H1 (cell line): Measurements from ENCODE around the gene IQSEC3. TPM values are rescaled to one million over a fixed set of nuclear protein-coding genes. Genes with fewer than 3 reads are reported as not detected.
A peak's percentile ranks its signal among the peaks of the same experiment; 100 is the strongest.

Experiments used
- CTCF ChIA-PET: fragments of 300-600 bp; sonication (Branson Sonifier 250); formaldehyde crosslinking; loops from one replicate; lab custom pipeline; 2021; ENCODE audit not compliant: partially characterized antibody; lab: Charles Lee
- POLR2A ChIA-PET: fragments of 300-600 bp; sonication (Branson Sonifier 250); formaldehyde crosslinking; loops from one replicate; lab custom pipeline; 2021; ENCODE audit warnings: inconsistent platforms; ENCODE audit not compliant: partially characterized antibody; lab: Charles Lee
- DNase-seq, 2 experiments: peaks; one replicate each; pipeline versions ENCODE4 v3.0.0 to v3.0.0-alpha.2; 2010 to 2022; ENCODE audit warnings: low spot score in 2 of 2, low read depth in 1 of 2, mixed read lengths in 1 of 2
- FAIRE-seq: peaks from 2 replicates; lab custom pipeline; 2011; peaks lifted over from hg19 to GRCh38; lab: Jason Lieb, UNC
- H2AFZ ChIP-seq: 2 replicates; pipeline ENCODE4 v1.8.1; 2012; ENCODE audit warnings: low read length, inconsistent platforms
- H2AK5ac ChIP-seq: 2 replicates; pipeline ENCODE4 v1.6.1; 2013; ENCODE audit warnings: low read depth, low read length
- H2BK120ac ChIP-seq: replicated peaks from 2 replicates; pipeline ENCODE3; 2013; ENCODE audit warnings: low read depth, low read length, inconsistent platforms
- H2BK12ac ChIP-seq: 2 replicates; pipeline ENCODE4 v1.6.1; 2013; ENCODE audit warnings: low read depth, low read length
- H2BK15ac ChIP-seq: 2 replicates; pipeline ENCODE4 v1.6.1; 2013; ENCODE audit warnings: low read length
- H2BK20ac ChIP-seq: 2 replicates; pipeline ENCODE4 v1.6.1; 2013; ENCODE audit warnings: low read length
- H2BK5ac ChIP-seq: 2 replicates; pipeline ENCODE4 v1.6.1; 2013; ENCODE audit warnings: low read depth, low read length
- H3K14ac ChIP-seq: 2 replicates; pipeline ENCODE4 v1.6.1; 2013; ENCODE audit warnings: inconsistent platforms; ENCODE audit not compliant: insufficient read length
- H3K18ac ChIP-seq: 2 replicates; pipeline ENCODE4 v1.6.1; 2013; ENCODE audit warnings: low read length; ENCODE audit errors: extremely low read depth
- H3K23ac ChIP-seq: 2 replicates; pipeline ENCODE4 v1.6.1; 2013; ENCODE audit warnings: inconsistent platforms; ENCODE audit not compliant: insufficient read length
- H3K23me2 ChIP-seq: 2 replicates; pipeline ENCODE4 v1.6.1; 2013; ENCODE audit warnings: low read depth, low read length
- H3K27ac ChIP-seq: 2 replicates; pipeline ENCODE4 v1.6.1; 2011; ENCODE audit warnings: low read depth, low read length, inconsistent platforms
- H3K27me3 ChIP-seq, 4 experiments: replicated peaks in 1 of 4; 1 replicate in 1 of 4; 2 replicates in 3 of 4; pipeline versions ENCODE4 v1.6.1 to v1.8.1; 2011 to 2013; ENCODE audit warnings: low read length in 3 of 4, mild to moderate bottlenecking in 3 of 4, inconsistent platforms in 2 of 4, mixed read lengths in 2 of 4, moderate library complexity in 1 of 4; ENCODE audit not compliant: control insufficient read depth in 3 of 4, insufficient read depth in 3 of 4; ENCODE audit errors: extremely low read depth in 1 of 4
- H3K36me3 ChIP-seq, 4 experiments: 2 replicates each; pipeline versions ENCODE4 v1.6.1 to v1.8.1; 2011 to 2013; ENCODE audit warnings: mild to moderate bottlenecking in 4 of 4, low read length in 3 of 4, moderate library complexity in 2 of 4, control low read depth in 1 of 4, inconsistent platforms in 1 of 4; ENCODE audit not compliant: insufficient read depth in 4 of 4, control insufficient read depth in 2 of 4
- H3K4ac ChIP-seq: replicated peaks from 2 replicates; pipeline ENCODE3; 2013; ENCODE audit warnings: low read length, low read depth, mixed read lengths, inconsistent platforms; ENCODE audit not compliant: insufficient read length
- H3K4me1 ChIP-seq, 4 experiments: replicated peaks in 1 of 4; 1 replicate in 1 of 4; 2 replicates in 3 of 4; pipeline versions ENCODE4 v1.6.1 to v1.8.1; 2011 to 2013; ENCODE audit warnings: low read length in 3 of 4, inconsistent platforms in 2 of 4, mixed read lengths in 1 of 4; ENCODE audit not compliant: insufficient read depth in 4 of 4, control insufficient read depth in 3 of 4
- H3K4me2 ChIP-seq, 2 experiments: 2 replicates each; pipeline versions ENCODE4 v1.6.1 to v1.8.1; 2011 to 2013; ENCODE audit warnings: low read depth in 2 of 2, low read length in 2 of 2, control low read depth in 1 of 2, inconsistent platforms in 1 of 2, mild to moderate bottlenecking in 1 of 2; ENCODE audit not compliant: insufficient read depth in 1 of 2
- H3K4me3 ChIP-seq, 4 experiments: fragments of 200-600, 300-600 bp in 1 of 4; sonication (generic), shearing (Covaris generic), sonication (Bioruptor Twin) in 1 of 4; 2 replicates each; pipeline versions ENCODE4 v1.5.1 to v1.8.1; 2011 to 2016; ENCODE audit warnings: low read length in 4 of 4, low read depth in 3 of 4, control low read depth in 2 of 4, inconsistent platforms in 2 of 4, mild to moderate bottlenecking in 2 of 4, mixed read lengths in 1 of 4, moderate library complexity in 1 of 4; ENCODE audit not compliant: insufficient read depth in 2 of 4; ENCODE audit errors: extremely low read depth in 1 of 4
- H3K56ac ChIP-seq: replicated peaks from 2 replicates; pipeline ENCODE3; 2013; ENCODE audit warnings: low read depth, mild to moderate bottlenecking, mixed read lengths, low read length, inconsistent platforms; ENCODE audit not compliant: insufficient read length
- H3K79me1 ChIP-seq: 2 replicates; pipeline ENCODE4 v1.6.1; 2013; ENCODE audit warnings: low read depth, low read length, control low read depth
- H3K79me2 ChIP-seq, 2 experiments: 2 replicates each; pipeline versions ENCODE4 v1.6.1 to v1.8.1; 2012 to 2013; ENCODE audit warnings: low read length in 2 of 2, mild to moderate bottlenecking in 2 of 2, inconsistent platforms in 1 of 2; ENCODE audit not compliant: insufficient read depth in 2 of 2, control insufficient read depth in 1 of 2
- H3K9ac ChIP-seq, 4 experiments: replicated peaks in 1 of 4; 1 replicate in 1 of 4; 2 replicates in 3 of 4; pipeline versions ENCODE4 v1.6.1 to v1.8.1; 2011 to 2013; ENCODE audit warnings: low read depth in 3 of 4, low read length in 3 of 4, control low read depth in 2 of 4, mild to moderate bottlenecking in 2 of 4, moderate library complexity in 2 of 4, inconsistent platforms in 1 of 4; ENCODE audit errors: extremely low read depth in 1 of 4
- H3K9me3 ChIP-seq, 2 experiments: 2 replicates each; pipeline versions ENCODE4 v1.6.1 to v1.8.1; 2012 to 2013; ENCODE audit warnings: mild to moderate bottlenecking in 2 of 2, moderate library complexity in 2 of 2, control low read depth in 1 of 2, inconsistent platforms in 1 of 2, low read depth in 1 of 2, low read length in 1 of 2, mixed read lengths in 1 of 2; ENCODE audit not compliant: insufficient read depth in 2 of 2
- H4K20me1 ChIP-seq, 2 experiments: replicated peaks in 1 of 2; 2 replicates each; pipeline versions ENCODE3 to v1.8.1; 2011 to 2013; ENCODE audit warnings: inconsistent platforms in 2 of 2, low read length in 2 of 2, mild to moderate bottlenecking in 1 of 2; ENCODE audit not compliant: insufficient read depth in 2 of 2, control insufficient read depth in 1 of 2
- H4K5ac ChIP-seq: 2 replicates; pipeline ENCODE4 v1.6.1; 2013; ENCODE audit warnings: low read length, low read depth, mixed read lengths, inconsistent platforms; ENCODE audit not compliant: insufficient read length
- H4K8ac ChIP-seq: 2 replicates; pipeline ENCODE4 v1.8.0; 2013; ENCODE audit warnings: mild to moderate bottlenecking, moderate library complexity, low read length, inconsistent platforms; ENCODE audit not compliant: insufficient read depth; ENCODE audit errors: extremely low read depth
- H4K91ac ChIP-seq: replicated peaks from 2 replicates; pipeline ENCODE3; 2013; ENCODE audit warnings: low read length, mixed read lengths, inconsistent platforms; ENCODE audit not compliant: insufficient read length
- ASH2L ChIP-seq: fragments of 200-600, 300-600 bp; sonication (generic); IDR thresholded peaks from one replicate; pipeline ENCODE4 v1.7.1; 2017; ENCODE audit warnings: low read length
- BACH1 ChIP-seq: IDR thresholded peaks from 2 replicates; pipeline ENCODE4 v1.6.1; 2012; ENCODE audit warnings: low read length, improper control_type of control experiment
- GTF2F1 ChIP-seq: IDR thresholded peaks from 2 replicates; pipeline ENCODE4 v1.6.1; 2012; ENCODE audit warnings: low read depth, low read length, improper control_type of control experiment, borderline replicate concordance
- JUN ChIP-seq: IDR thresholded peaks from 2 replicates; pipeline ENCODE4 v1.6.1; 2011; ENCODE audit warnings: low read depth, mild to moderate bottlenecking, improper control_type of control experiment, low read length
- JUND ChIP-seq: IDR thresholded peaks from 2 replicates; pipeline ENCODE4 v1.6.1; 2011; ENCODE audit warnings: mild to moderate bottlenecking, improper control_type of control experiment, low read length
- POU5F1 ChIP-seq: IDR thresholded peaks from 2 replicates; pipeline ENCODE4 v1.6.1; 2011; ENCODE audit warnings: low read depth, mild to moderate bottlenecking, low read length, moderate library complexity
- SIN3A ChIP-seq, 2 experiments: IDR thresholded peaks in 1 of 2; conservative IDR thresholded peaks in 1 of 2; 2 replicates each; pipeline ENCODE4 v1.6.1; 2011 to 2012; ENCODE audit warnings: low read length in 2 of 2, improper control_type of control experiment in 1 of 2, low read depth in 1 of 2, mild to moderate bottlenecking in 1 of 2
- TAF1 ChIP-seq: IDR thresholded peaks from 2 replicates; pipeline ENCODE4 v1.6.1; 2011; ENCODE audit warnings: mild to moderate bottlenecking, low read depth, low read length
- USF2 ChIP-seq: IDR thresholded peaks from 2 replicates; pipeline ENCODE4 v1.6.1; 2011; ENCODE audit warnings: low read length, improper control_type of control experiment
- ZNF274 ChIP-seq: IDR thresholded peaks from 2 replicates; pipeline ENCODE4 v1.7.0; 2012; ENCODE audit warnings: low read length, borderline replicate concordance; ENCODE audit errors: extremely low read depth
- WGBS, 2 experiments: shearing (Covaris generic) in 1 of 2; methylation state at CpG; one replicate each; pipeline versions ENCODE4 v1.1.6 to v1.1.7; 2013 to 2015; ENCODE audit warnings: low lambda C conversion rate in 2 of 2, mixed read lengths in 2 of 2, inconsistent platforms in 1 of 2, low coverage in 1 of 2, missing lambda C conversion rate in 1 of 2; ENCODE audit not compliant: insufficient replicate concordance in 2 of 2, insufficient coverage in 1 of 2, insufficient read length in 1 of 2; ENCODE audit errors: extremely low coverage in 1 of 2, missing lambda C conversion rate in 1 of 2; 5-methylcytosine and 5-hydroxymethylcytosine counted together
- polyA plus RNA-seq, 7 experiments: library from polyadenylated mRNA; depleted of rRNA in 3 of 7; stranded (reverse) in 5 of 7; unstranded in 2 of 7; fragments of >200 nt in 5 of 7; fragments of 200-250 nt in 2 of 7; gene quantifications; 1 replicate in 5 of 7; 2 replicates in 1 of 7; 4 replicates in 1 of 7; pipeline versions ENCODE4 v1.2.1 to v1.2.3, GENCODE V29; 2011 to 2013; ENCODE audit warnings: missing spikeins in 2 of 7, mixed read lengths in 2 of 7
- total RNA-seq: library from RNA; stranded (reverse); fragmentation: NEBNext Ultra II Directional; extraction: Animal tissue kit (Norgen Biotek cat#: 25700); gene quantifications from 2 replicates; pipeline ENCODE4 v1.2.1, GENCODE V29; 2021

The IQSEC3 gene
- total and polyA plus RNA-seq, 2 of the 8 experiments (the other 6 are each of a cell fraction or from before 2014, with no cell fraction given): 1.2 to 3.1 TPM

DNA sequence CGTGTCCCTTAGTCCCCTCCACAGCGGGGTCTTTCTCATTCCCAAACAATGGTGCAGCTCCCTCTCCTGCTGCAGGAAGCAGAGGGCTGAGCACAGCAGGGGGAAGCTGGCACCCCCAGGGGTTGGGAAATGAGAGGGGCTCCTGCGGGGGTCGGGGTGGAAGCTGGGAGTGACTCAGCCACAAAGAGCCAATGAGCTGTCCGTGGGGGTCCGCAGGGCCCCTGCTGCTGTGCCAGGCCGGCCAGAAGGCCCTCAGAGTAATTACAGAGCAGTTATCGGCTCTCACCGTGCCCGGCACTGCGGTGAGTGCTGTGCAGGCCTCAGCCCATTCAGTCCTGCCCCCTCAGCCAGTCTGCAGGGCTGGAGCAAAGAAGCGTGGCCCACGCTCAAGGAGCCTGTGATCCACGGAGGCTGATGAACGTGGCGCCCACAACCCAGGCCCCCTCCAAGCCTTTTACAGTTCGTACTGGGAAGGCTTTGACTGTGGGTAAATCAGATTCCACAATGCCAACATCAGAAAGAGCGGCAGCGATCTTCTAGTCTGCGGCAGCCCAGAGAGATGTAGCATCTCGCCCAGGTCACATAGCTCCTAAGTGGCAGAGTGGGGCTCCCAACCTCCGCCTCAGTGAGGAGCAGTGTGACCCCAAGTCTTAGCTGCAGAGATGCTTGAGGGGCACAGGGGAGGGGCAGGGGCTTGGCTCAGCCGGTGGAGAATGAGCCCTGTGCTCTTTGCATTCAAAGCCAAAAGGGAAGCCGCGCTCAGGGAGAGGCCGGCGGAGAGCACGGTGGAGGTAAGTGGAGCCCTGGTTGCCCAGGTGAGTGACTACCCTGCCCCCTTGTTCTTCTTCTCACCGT, 104.0 kb downstream of the IQSEC3 start:
- Histone ChIP-seq H3K4me1 (peaks cover 3 to 28% (median 20%) of the 10 kb centered on the region in 4 experiments), H3K79me2 (no peaks in the 10 kb centered on the region), H2BK15ac (no peak overlapping the region), H3K56ac (no peak overlapping the region), H2BK5ac (no peak overlapping the region; the same call in 1 of the 2 replicates), H4K5ac (no peak overlapping the region), H4K8ac (no peak overlapping the region; the same call in 1 of the 2 replicates), H3K23ac (no peak overlapping the region), H3K18ac (0 out of 2 replicates have a peak overlapping the region, but pooled peaks have one; percentile 19), H3K79me1 (no peaks in the 10 kb centered on the region), H3K9me3 (no peaks in the 10 kb centered on the region), H3K14ac (no peak overlapping the region)
- POLR2A ChIA-PET: interaction anchor here (1.6 kb wide), 1 partner anchor 14 kb away, joined by 6 read pairs; no protein-coding TSS in a partner anchor
- WGBS, 2 experiments: 77% methylated on average over 29 of the region's 29 CpGs; no CpG with 5 or more reads in 1 of the 2 experiments
- CTCF ChIA-PET: interaction anchor here (1.1 to 6.6 kb wide), 9 partner anchors 9 to 53 kb away, joined by 3 to 63 read pairs (median 12); no protein-coding TSS in a partner anchor
- no peak for FAIRE-seq
- DNase-seq: no peak
- TF ChIP-seq JUN (no peak), POU5F1 (no peak), ASH2L (no peak), GTF2F1 (no peak), ZNF274 (no peak), TAF1 (no peak), USF2 (no peak), SIN3A (conservative IDR thresholded peaks at IDR 0.05 in 1 of 2, IDR thresholded peaks at IDR 0.05 in 1 of 2; ENCODE audit: low read depth in 1 of 2, low read length in 2 of 2) (no peak), BACH1 (no peak), JUND (no peak)
- TF ChIP-seq, all 59 proteins: peak for 0
- no peak overlapping the region for H3K4me2 ChIP-seq
- H2BK20ac ChIP-seq: no peak overlapping the region
- H3K4ac ChIP-seq: no peak overlapping the region
- no peak overlapping the region for H3K9ac ChIP-seq
- H3K4me3 ChIP-seq: no peak overlapping the region
- peaks cover 0 to 3% (median 2%) of the 10 kb centered on the region in 4 experiments; a peak in 2 of 7 replicates for H3K27me3 ChIP-seq
- H3K23me2 ChIP-seq: no peaks in the 10 kb centered on the region
- no peak overlapping the region for H3K27ac ChIP-seq
- H3K36me3 ChIP-seq: no peaks in the 10 kb centered on the region
- H2BK120ac ChIP-seq: no peak overlapping the region
- peak overlapping the region; percentile 34 for H4K91ac ChIP-seq
- no peak overlapping the region for H2AFZ ChIP-seq
- no peak overlapping the region for H2AK5ac ChIP-seq
- H2BK12ac ChIP-seq: peak overlapping the region; percentile 68; the same call in 1 of the 2 replicates
- no peaks in the 10 kb centered on the region for H4K20me1 ChIP-seq
